ENCODE measurements around the gene AKAIN1. TPM values are rescaled to one million over a fixed set of nuclear protein-coding genes. Genes with fewer than 3 reads are reported as not detected.

AKAIN1 gene
- total and polyA plus RNA-seq, 2 experiments from 2014 or later, result not detected

- H3K4me3 ChIP-seq, result no peak overlapping the region
- no peaks in the 10 kb centered on the region for H3K36me3 ChIP-seq
- no peak for DNase-seq (ENCODE audit: low read depth in 1 of 2, low spot score in 1 of 2)
- no peaks in the 10 kb centered on the region for H3K9me3 ChIP-seq (ENCODE audit: low read depth)
- no peak for TF ChIP-seq CTCF (IDR thresholded peaks at IDR 0.05; ENCODE audit: low read depth, low read length)
- no peaks in the 10 kb centered on the region for H3K4me1 ChIP-seq (ENCODE audit: low read depth)
- no peaks in the 10 kb centered on the region for H3K27me3 ChIP-seq
- H3K27ac ChIP-seq, result no peak overlapping the region
Observed at GRCh38 chr18:5110266-5110665, 86.8 kb downstream of the AKAIN1 start.

DNA sequence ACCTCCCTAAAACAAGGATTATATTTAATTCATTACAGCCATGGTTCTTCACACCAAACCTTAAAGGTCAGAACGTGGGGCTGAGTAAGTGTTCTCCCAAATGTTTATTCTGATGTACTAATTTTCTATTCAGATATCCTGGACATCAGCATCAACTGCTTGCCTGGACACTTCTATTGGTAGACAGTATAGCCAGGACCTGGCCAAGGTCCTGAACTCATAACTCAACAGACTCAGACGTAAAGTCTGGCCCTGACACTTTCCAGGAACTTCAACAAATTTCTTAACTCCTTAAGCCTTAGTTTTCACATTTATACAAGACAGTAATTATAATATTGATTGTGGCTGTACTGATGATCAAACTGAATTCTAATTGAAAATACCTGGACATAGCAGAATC lies 89.1 kb downstream of the AKAIN1 start:
- Histone ChIP-seq H3K36me3 (no peaks in the 10 kb centered on the region), H3K4me1 (ENCODE audit: low read depth) (no peaks in the 10 kb centered on the region), H3K27ac (no peak overlapping the region), H3K4me3 (no peak overlapping the region), H3K9me3 (ENCODE audit: low read depth) (no peaks in the 10 kb centered on the region), H3K27me3 (no peaks in the 10 kb centered on the region)
- TF ChIP-seq CTCF (IDR thresholded peaks at IDR 0.05; ENCODE audit: low read depth, low read length), result no peak
- DNase-seq (ENCODE audit: low read depth in 1 of 2, low spot score in 1 of 2), result peak in 1 of 2 donors; percentile 61

- Histone ChIP-seq H3K4me3 (no peak overlapping the region), H3K27me3 (no peaks in the 10 kb centered on the region), H3K27ac (no peak overlapping the region), H3K4me1 (ENCODE audit: low read depth) (no peaks in the 10 kb centered on the region), H3K36me3 (no peaks in the 10 kb centered on the region), H3K9me3 (ENCODE audit: low read depth) (no peaks in the 10 kb centered on the region)
- no peak for DNase-seq (ENCODE audit: low read depth in 1 of 2, low spot score in 1 of 2)
- no peak for TF ChIP-seq CTCF (IDR thresholded peaks at IDR 0.05; ENCODE audit: low read depth, low read length)
Observed at GRCh38 chr18:5106730-5107129, 90.3 kb downstream of the AKAIN1 start.

DNA sequence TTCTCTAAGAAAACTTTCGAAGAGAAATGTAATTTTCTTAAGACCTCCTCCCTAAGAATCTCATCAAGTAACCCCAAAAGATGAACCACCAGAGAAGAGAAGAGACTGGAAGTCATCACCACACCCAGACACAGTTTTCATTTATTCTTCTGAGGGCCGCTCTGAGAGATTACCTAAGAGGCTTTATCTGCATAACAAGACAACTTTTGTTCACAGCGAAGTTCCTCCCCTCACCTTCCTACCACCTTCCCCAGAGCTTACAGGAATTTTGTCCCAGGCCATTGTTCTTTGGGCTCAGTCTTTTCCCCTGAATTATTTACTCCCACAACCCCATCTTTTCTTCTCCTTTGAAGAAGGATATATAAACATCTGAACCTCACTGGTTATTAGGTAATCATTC lies 92.8 kb downstream of the AKAIN1 start:
- DNase-seq (ENCODE audit: low read depth in 1 of 2, low spot score in 1 of 2), result no peak

DNA sequence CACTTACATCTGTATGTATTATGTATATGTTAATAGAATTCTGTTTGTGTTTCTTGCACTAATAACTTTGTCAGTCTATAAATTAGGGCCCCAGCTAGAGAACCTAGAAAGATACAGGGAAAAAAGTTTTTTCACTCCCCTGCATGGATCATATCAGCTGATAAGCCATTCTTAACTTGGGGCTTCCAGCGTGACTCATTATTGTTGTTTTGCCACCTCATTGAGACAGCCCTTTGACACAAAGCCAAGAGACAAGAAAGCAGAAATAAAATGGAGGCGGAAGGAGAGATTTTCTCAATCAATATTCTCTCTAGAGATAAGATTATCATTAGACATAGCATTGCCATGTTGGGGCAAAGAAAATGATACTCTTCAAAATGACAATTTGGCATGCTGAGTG lies 93.4 kb downstream of the AKAIN1 start:
- no peak for DNase-seq (ENCODE audit: low read depth in 1 of 2, low spot score in 1 of 2)
- Histone ChIP-seq H3K4me3 (no peak overlapping the region), H3K4me1 (ENCODE audit: low read depth) (no peaks in the 10 kb centered on the region), H3K27ac (no peak overlapping the region), H3K27me3 (no peaks in the 10 kb centered on the region), H3K9me3 (ENCODE audit: low read depth) (no peaks in the 10 kb centered on the region), H3K36me3 (no peaks in the 10 kb centered on the region)
- no peak for TF ChIP-seq CTCF (IDR thresholded peaks at IDR 0.05; ENCODE audit: low read depth, low read length)

More for the DNA sequence above, 92.8 kb downstream of the AKAIN1 start:
- Histone ChIP-seq H3K4me3 (no peak overlapping the region), H3K4me1 (ENCODE audit: low read depth) (no peaks in the 10 kb centered on the region), H3K27ac (no peak overlapping the region), H3K27me3 (no peaks in the 10 kb centered on the region), H3K9me3 (ENCODE audit: low read depth) (no peaks in the 10 kb centered on the region), H3K36me3 (no peaks in the 10 kb centered on the region)
- no peak for TF ChIP-seq CTCF (IDR thresholded peaks at IDR 0.05; ENCODE audit: low read depth, low read length)

GRCh38 chr18:5103286-5103685 lies 93.8 kb downstream of the AKAIN1 start:
- DNase-seq (ENCODE audit: low read depth in 1 of 2, low spot score in 1 of 2), result no peak
- Histone ChIP-seq H3K36me3 (no peaks in the 10 kb centered on the region), H3K27ac (no peak overlapping the region), H3K4me3 (no peak overlapping the region), H3K9me3 (ENCODE audit: low read depth) (no peaks in the 10 kb centered on the region), H3K27me3 (no peaks in the 10 kb centered on the region), H3K4me1 (ENCODE audit: low read depth) (no peaks in the 10 kb centered on the region)
- TF ChIP-seq CTCF (IDR thresholded peaks at IDR 0.05; ENCODE audit: low read depth, low read length), result no peak
